ENCODE measurements around the gene SENP3.

- TF ChIP-seq CTCF (IDR thresholded peaks at IDR 0.05), result peak in 5 of 7 experiments; percentile 47 to 78 (median 57)
- TF ChIP-seq POLR2AphosphoS5 (IDR thresholded peaks at IDR 0.05), result peak; percentile 40 to 88 (median 82)
- no peak for TF ChIP-seq POLR2A (IDR thresholded peaks at IDR 0.05)
- TF ChIP-seq EP300 (IDR thresholded peaks at IDR 0.05), result no peak
Measured at GRCh38 chr17:7614425-7615264, 52.9 kb downstream of the SENP3 start, which contains the start of gene FXR2.
